DMS114 treated with DMSO at 0.1 percent for 48 hours (cell line): ENCODE data around the gene UNC50.
"Not testable (repeated sequence)": the region's sequence is repeated elsewhere in the genome, so short reads cannot be mapped to it uniquely, and the experiment has no call there.

Experiments used
- DNase-seq: peaks from one replicate; lab custom pipeline; 2025; ENCODE audit not compliant: unreplicated experiment; lab: John Stamatoyannopoulos, UW

UNC50 gene

GRCh38 chr2:98608962-98609604, 694 bp downstream of the UNC50 start:
- DNase-seq: no peak

GRCh38 chr2:98614024-98614739, 5.8 kb downstream of the UNC50 start:
- no peak for DNase-seq

GRCh38 chr2:98615481-98615880, 7.1 kb downstream of the UNC50 start:
- DNase-seq: no peak

- no peak for DNase-seq
Measured at GRCh38 chr2:98617149-98617548, 8.8 kb downstream of the UNC50 start.

GRCh38 chr2:98623657-98624056, 15.3 kb downstream of the UNC50 start:
- DNase-seq: no peak

- no peak for DNase-seq
Measured at GRCh38 chr2:98632351-98632750, 24.0 kb downstream of the UNC50 start.

GRCh38 chr2:98634406-98635092, 26.2 kb downstream of the UNC50 start:
- no peak for DNase-seq

- no peak for DNase-seq
Measured at GRCh38 chr2:98637401-98638147, 29.2 kb downstream of the UNC50 start.

- DNase-seq: no peak
Measured at GRCh38 chr2:98643496-98644100, 35.2 kb downstream of the UNC50 start.

- no peak for DNase-seq
Measured at GRCh38 chr2:98647636-98648035, 39.2 kb downstream of the UNC50 start.

- no peak for DNase-seq
Measured at GRCh38 chr2:98648451-98648850, 40.1 kb downstream of the UNC50 start.

- DNase-seq: peak; percentile 82
Measured at GRCh38 chr2:98649135-98649991, 41.0 kb downstream of the UNC50 start.

- DNase-seq: no peak
Measured at GRCh38 chr2:98649992-98650375, 41.6 kb downstream of the UNC50 start.

GRCh38 chr2:98650998-98651397, 42.6 kb downstream of the UNC50 start:
- DNase-seq: no peak

GRCh38 chr2:98654699-98655495, 46.5 kb downstream of the UNC50 start:
- DNase-seq: no peak

GRCh38 chr2:98656800-98657199, 48.4 kb downstream of the UNC50 start:
- DNase-seq: no peak

- no peak for DNase-seq
Measured at GRCh38 chr2:98658816-98659490, 50.6 kb downstream of the UNC50 start.

- DNase-seq: not testable (repeated sequence)
Measured at GRCh38 chr2:98659491-98659840, 51.1 kb downstream of the UNC50 start.
